ENCODE data around the gene GLB1L2. TPM values are rescaled to one million over a fixed set of nuclear protein-coding genes. Genes with fewer than 3 reads are reported as not detected.

The GLB1L2 gene
- total and polyA plus RNA-seq, 2 of the 4 experiments (the other 2 are of a cell fraction), result under 0.01 to 0.26 TPM

DNA sequence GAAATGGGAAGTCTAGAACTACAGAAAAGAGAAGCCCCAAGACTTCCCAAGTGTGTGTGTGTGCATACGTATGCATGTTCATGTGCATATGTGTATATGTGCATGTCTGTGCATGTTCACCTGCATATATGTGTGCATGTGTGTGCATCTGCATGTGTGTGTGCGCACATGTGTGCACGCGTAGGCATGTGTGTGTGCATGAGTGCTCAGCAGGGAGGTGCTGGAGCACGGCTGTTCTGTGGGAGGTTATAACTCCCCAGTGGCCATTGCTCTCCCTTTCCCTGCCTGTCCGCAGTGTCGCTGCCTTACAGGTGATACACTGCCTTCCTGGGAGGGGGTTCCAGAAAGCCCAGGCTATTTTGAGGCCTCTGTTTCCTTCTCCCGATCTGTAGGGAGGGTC lies 50.5 kb downstream of the GLB1L2 start:
- POLR2A ChIA-PET (ENCODE audit: unreplicated experiment), result no interaction called here
- no peaks in the 10 kb centered on the region for H4K20me1 ChIP-seq (ENCODE audit: insufficient read depth, low read length)
- in situ Hi-C loops (cut with MboI; ENCODE audit: low sequenced_read_pairs) (no loop called here), dilution Hi-C loops (cut with HindIII; ENCODE audit: low sequenced_read_pairs, unreplicated experiment) (no loop called here), intact Hi-C loops (cut with micrococcal nuclease) (no loop called here)
- no peak for DNase-seq
- no peak overlapping the region for H3K23ac ChIP-seq (ENCODE audit: low read depth, low read length)
- no peak overlapping the region for H3K4me3 ChIP-seq (ENCODE audit: insufficient read depth, low read depth, low read length)
- no peak overlapping the region for H3K18ac ChIP-seq (ENCODE audit: low read depth, low read length)
- H3K56ac ChIP-seq (ENCODE audit: extremely low read depth, insufficient read depth, low read length), result no peak overlapping the region
- H3K9me1 ChIP-seq (ENCODE audit: insufficient read depth, low read length), result no peaks in the 10 kb centered on the region
- no peak overlapping the region for H3K14ac ChIP-seq (replicated peaks; ENCODE audit: low read depth, low read length)
- BruUV-seq (replicated peaks), result no TSS peak
- H3K27ac ChIP-seq (ENCODE audit: insufficient read depth, low read length), result no peak overlapping the region
- no peak overlapping the region for H2AK5ac ChIP-seq (ENCODE audit: low read depth, low read length)
- H2AFZ ChIP-seq (replicated peaks; ENCODE audit: low read length, poor library complexity), result no peak overlapping the region
- no peak overlapping the region for H2BK15ac ChIP-seq (ENCODE audit: low read depth, low read length)
- no peak overlapping the region for H2AK9ac ChIP-seq (replicated peaks; ENCODE audit: low read depth, low read length, poor library complexity)
- WGBS, 2 experiments (ENCODE audit: extremely low coverage in 2 of 2, insufficient read length in 1 of 2), result 88% methylated on average over 1 of the region's 8 CpGs; no CpG with 5 or more reads in 1 of the 2 experiments
- no peak overlapping the region for H4K8ac ChIP-seq (ENCODE audit: low read depth in 2 of 2, low read length in 2 of 2)
- no peaks in the 10 kb centered on the region for H3K27me3 ChIP-seq (ENCODE audit: control insufficient read depth, insufficient read depth, low read length)
- H3K36me3 ChIP-seq (ENCODE audit: control insufficient read depth, insufficient read depth, low read length), result no peaks in the 10 kb centered on the region
- no peak for ATAC-seq (ENCODE audit: low read depth)
- H2BK20ac ChIP-seq (ENCODE audit: low read depth, low read length), result no peak overlapping the region
- no peak overlapping the region for H4K91ac ChIP-seq (ENCODE audit: insufficient read depth, low read depth, low read length)
- H3K79me1 ChIP-seq (ENCODE audit: low read depth in 1 of 2, low read length in 2 of 2), result no peaks in the 10 kb centered on the region
- no peak overlapping the region for H3K9ac ChIP-seq (ENCODE audit: low read depth, low read length)
- no peak overlapping the region for H3K4me2 ChIP-seq (ENCODE audit: low read depth, low read length)
- H3K4me1 ChIP-seq (ENCODE audit: control insufficient read depth, insufficient read depth, low read length), result no peaks in the 10 kb centered on the region
- TF ChIP-seq NFE2L2 (IDR thresholded peaks at IDR 0.05; ENCODE audit: low read depth, low read length) (no peak), SMC3 (IDR thresholded peaks at IDR 0.05; ENCODE audit: low read depth, low read length) (no peak), CHD1 (IDR thresholded peaks at IDR 0.05; ENCODE audit: low read depth, low read length) (no peak), RCOR1 (IDR thresholded peaks at IDR 0.05; ENCODE audit: insufficient replicate concordance, low read length) (no peak), MAZ (IDR thresholded peaks at IDR 0.05; ENCODE audit: borderline replicate concordance, low read depth, low read length) (no peak)
- CTCF ChIA-PET, result no interaction called here
- H3K4ac ChIP-seq (ENCODE audit: low read depth, low read length), result no peak overlapping the region
- no peak overlapping the region for H2BK5ac ChIP-seq (ENCODE audit: low read depth, low read length, poor library complexity, severe bottlenecking)
- no peak overlapping the region for H4K5ac ChIP-seq (ENCODE audit: low read depth, low read length)
- H3K9me3 ChIP-seq (ENCODE audit: control insufficient read depth, insufficient read depth, low read length), result peaks cover 53% of the 10 kb centered on the region
- no peak overlapping the region for H2BK120ac ChIP-seq (ENCODE audit: low read depth, low read length)
